PC-3 (cell line): Measurements from ENCODE around the gene RAB7A. TPM values are rescaled to one million over a fixed set of nuclear protein-coding genes. Genes with fewer than 3 reads are reported as not detected.

ENCODE experiments used
- ATAC-seq: fragments of 200-7000 bp; cut with Tn5 transposase; 2 replicates; pipeline ENCODE4 v1.9.1; 2020; ENCODE audit warnings: mild to moderate bottlenecking, moderate library complexity
- BruUV-seq: library from RNA; stranded (reverse); fragments of 400-500 nt; replicated peaks from 2 replicates; lab custom pipeline; 2021; lab: Mats Ljungman, UMichigan
- CTCF ChIA-PET: fragments of 300-600 bp; sonication (Branson Sonifier 250); formaldehyde crosslinking; loops from one replicate; lab custom pipeline; 2022; ENCODE audit warnings: antibody characterized with exemption; lab: Charles Lee
- POLR2A ChIA-PET: fragments of 300-600 bp; sonication (Branson Sonifier 250); formaldehyde crosslinking; loops from one replicate; lab custom pipeline; 2022; ENCODE audit warnings: antibody characterized with exemption; ENCODE audit not compliant: unreplicated experiment; lab: Charles Lee
- DNase-seq: peaks from one replicate; pipeline ENCODE4 v3.0.0-alpha.2; 2015
- H2AFZ ChIP-seq: fragments of 300-600 bp; sonication (generic); 2 replicates; pipeline ENCODE4 v1.6.0; 2016; ENCODE audit warnings: antibody characterized with exemption, low read length
- H3F3A ChIP-seq: fragments of 300-600 bp; sonication (generic); one replicate; pipeline ENCODE4 v1.6.0; 2017; ENCODE audit warnings: antibody characterized with exemption, low read length, control low read depth, mild to moderate bottlenecking; ENCODE audit not compliant: unreplicated experiment
- H3K27ac ChIP-seq: fragments of 300-600 bp; sonication (generic); 2 replicates; pipeline ENCODE4 v1.5.1; 2016; ENCODE audit warnings: mild to moderate bottlenecking, low read length
- H3K27me3 ChIP-seq: fragments of 300-600 bp; sonication (generic); 2 replicates; pipeline ENCODE4 v1.6.1; 2016; ENCODE audit warnings: low read length, mixed read lengths
- H3K36me3 ChIP-seq: fragments of 300-600 bp; sonication (generic); 2 replicates; pipeline ENCODE4 v1.6.1; 2016; ENCODE audit warnings: low read depth, mixed run types, low read length, mixed read lengths
- H3K4me1 ChIP-seq: fragments of 300-600 bp; sonication (generic); 2 replicates; pipeline ENCODE4 v1.5.1; 2016; ENCODE audit warnings: low read length; ENCODE audit not compliant: insufficient read depth
- H3K4me2 ChIP-seq: fragments of 300-600 bp; sonication (generic); 2 replicates; pipeline ENCODE4 v1.6.0; 2016; ENCODE audit warnings: low read length
- H3K4me3 ChIP-seq: fragments of 300-600 bp; sonication (generic); 2 replicates; pipeline ENCODE4 v1.5.1; 2016; ENCODE audit warnings: mild to moderate bottlenecking, low read length, mixed read lengths
- H3K79me2 ChIP-seq: fragments of 300-600 bp; sonication (generic); 2 replicates; pipeline ENCODE4 v1.6.1; 2017; ENCODE audit warnings: low read length, mixed read lengths
- H3K9ac ChIP-seq: fragments of 300-600 bp; sonication (generic); 2 replicates; pipeline ENCODE4 v1.6.0; 2016; ENCODE audit warnings: mild to moderate bottlenecking, low read length
- H3K9me2 ChIP-seq: fragments of 300-600 bp; sonication (generic); replicated peaks from 2 replicates; pipeline ENCODE4 v1.6.1; 2016; ENCODE audit warnings: mixed run types, low read length, mixed read lengths
- H3K9me3 ChIP-seq: fragments of 300-600 bp; sonication (generic); 2 replicates; pipeline ENCODE4 v1.6.1; 2016; ENCODE audit warnings: low read length, mixed read lengths
- H4K20me1 ChIP-seq: fragments of 300-600 bp; sonication (generic); 2 replicates; pipeline ENCODE4 v1.6.1; 2016; ENCODE audit warnings: low read length, mixed read lengths
- CTCF ChIP-seq: fragments of 300-600 bp; sonication (generic); conservative IDR thresholded peaks from 2 replicates; pipeline ENCODE4 v1.5.1; 2017; ENCODE audit warnings: antibody characterized with exemption, low read depth, mild to moderate bottlenecking, low read length
- EZH2 ChIP-seq: fragments of 300-600 bp; sonication (generic); IDR thresholded peaks from one replicate; pipeline ENCODE4 v1.6.1; 2017; ENCODE audit warnings: antibody characterized with exemption, mild to moderate bottlenecking, low read length; ENCODE audit not compliant: unreplicated experiment
- EZH2phosphoT487 ChIP-seq: fragments of 300-600 bp; sonication (generic); IDR thresholded peaks from 2 replicates; pipeline ENCODE4 v1.6.1; 2018; ENCODE audit warnings: mild to moderate bottlenecking, antibody characterized with exemption, low read length, borderline replicate concordance
- intact Hi-C: fragments of 100-400 bp; cut with micrococcal nuclease; formaldehyde crosslinking; loops from 2 replicates; pipeline ENCODE4 v1.9.0; 2023
- total RNA-seq: library from RNA; depleted of rRNA; stranded (reverse); fragments of >200 nt; gene quantifications from 2 replicates; pipeline ENCODE4 v1.2.3, GENCODE V29; 2014

Gene RAB7A
- total RNA-seq, 1 experiment from 2014 or later: 48.0 TPM

GRCh38 chr3:128800241-128801187 is 74.5 kb downstream of the RAB7A start:
- DNase-seq: no peak
- Histone ChIP-seq H3K4me3 (no peak overlapping the region), H3K4me2 (no peak overlapping the region), H2AFZ (no peak overlapping the region), H3K79me2 (peaks cover 10% of the 10 kb centered on the region), H4K20me1 (0 out of 2 replicates have a peak, but pooled peaks cover 5% of the 10 kb centered on the region), H3K9me3 (no peaks in the 10 kb centered on the region), H3K27me3 (no peaks in the 10 kb centered on the region), H3K4me1 (peaks cover 5% of the 10 kb centered on the region), H3F3A (no peaks in the 10 kb centered on the region), H3K9ac (no peak overlapping the region), H3K9me2 (no peaks in the 10 kb centered on the region), H3K27ac (no peak overlapping the region), H3K36me3 (peaks cover 21% of the 10 kb centered on the region)
- TF ChIP-seq EZH2phosphoT487 (no peak), CTCF (no peak), EZH2 (no peak)
- no peak for ATAC-seq
- BruUV-seq: no TSS peak
- intact Hi-C loops: no loop called here
- POLR2A ChIA-PET: no interaction called here
- CTCF ChIA-PET: no interaction called here

GRCh38 chr3:128801779-128802380 is 75.9 kb downstream of the RAB7A start:
- no peak overlapping the region for H3K9ac ChIP-seq
- peaks cover 28% of the 10 kb centered on the region for H3K36me3 ChIP-seq
- H3K4me2 ChIP-seq: no peak overlapping the region
- TF ChIP-seq CTCF (no peak), EZH2 (no peak), EZH2phosphoT487 (no peak)
- H3K9me3 ChIP-seq: no peaks in the 10 kb centered on the region
- DNase-seq: no peak
- ATAC-seq: no peak
- BruUV-seq: no TSS peak
- H4K20me1 ChIP-seq: 0 out of 2 replicates have a peak, but pooled peaks cover 6% of the 10 kb centered on the region
- ChIA-PET CTCF (no interaction called here), POLR2A (no interaction called here)
- no peak overlapping the region for H2AFZ ChIP-seq
- H3K27ac ChIP-seq: no peak overlapping the region
- intact Hi-C loops: no loop called here
- no peaks in the 10 kb centered on the region for H3K9me2 ChIP-seq
- peaks cover 18% of the 10 kb centered on the region for H3K79me2 ChIP-seq
- peaks cover 14% of the 10 kb centered on the region for H3K4me1 ChIP-seq
- no peaks in the 10 kb centered on the region for H3K27me3 ChIP-seq
- no peaks in the 10 kb centered on the region for H3F3A ChIP-seq
- H3K4me3 ChIP-seq: no peak overlapping the region
